Measurements from ENCODE around the gene PRLH.

The PRLH gene

DNA sequence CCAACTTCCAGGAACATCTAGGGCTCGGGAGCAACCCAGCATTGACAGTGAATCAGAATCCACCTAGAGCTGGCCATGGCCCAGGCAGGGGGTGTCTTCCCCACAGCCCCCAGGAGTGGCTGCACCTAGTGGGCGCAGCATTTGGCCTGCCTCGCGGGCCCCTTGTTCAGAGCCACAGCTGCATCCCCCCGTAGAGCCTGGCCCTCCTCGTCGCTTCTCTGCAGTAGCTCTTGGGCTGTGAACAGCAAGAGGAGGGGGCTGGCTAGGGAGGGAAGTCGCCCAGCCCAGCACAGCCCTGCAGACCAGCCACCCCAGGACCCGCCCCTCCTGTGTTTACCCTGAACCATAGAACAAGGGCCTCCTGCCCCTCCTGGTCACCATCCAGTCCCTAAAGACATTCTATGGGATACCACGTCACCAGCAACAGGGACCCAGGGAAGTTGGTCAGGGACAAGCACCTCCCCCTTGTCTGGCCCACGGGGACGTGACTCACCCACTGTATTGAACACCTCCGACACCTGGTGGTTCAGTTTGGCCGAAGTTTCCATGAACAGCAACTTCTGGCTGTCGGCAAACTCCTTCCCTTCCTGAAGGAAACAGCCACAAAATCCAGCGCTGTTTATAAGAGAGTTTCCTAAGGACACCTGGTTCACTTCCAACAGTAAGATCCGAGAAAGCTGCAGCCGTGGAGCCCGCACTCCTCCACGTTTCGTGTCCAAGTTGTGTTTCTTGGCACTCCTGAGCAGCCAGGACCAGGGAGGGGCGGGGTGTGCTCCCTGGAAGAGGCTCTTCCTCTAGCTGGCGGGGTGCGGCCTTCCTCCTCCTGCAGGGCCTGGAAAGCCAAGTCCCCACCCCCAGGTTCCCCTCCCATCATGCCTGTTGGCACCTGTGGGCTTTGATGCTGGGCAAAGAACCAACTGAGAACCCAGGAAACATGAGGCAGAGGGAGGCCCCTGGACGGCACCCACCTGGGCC, 8.8 kb downstream of the PRLH start:
- no peaks in the 10 kb centered on the region for H3K36me3 Mint-ChIP-seq (ENCODE audit: low read depth)
- no peak overlapping the region for H3K4me3 Mint-ChIP-seq
- DNase-seq: no peak
- peaks cover 20% of the 10 kb centered on the region for H3K27me3 Mint-ChIP-seq (ENCODE audit: low read depth, poor library complexity)
- H3K4me1 Mint-ChIP-seq: peaks cover 45% of the 10 kb centered on the region
- TF ChIP-seq CTCF (IDR thresholded peaks at IDR 0.05): no peak
- no peaks in the 10 kb centered on the region for H3K9me3 Mint-ChIP-seq
- H3K27ac Mint-ChIP-seq: no peak overlapping the region

DNA sequence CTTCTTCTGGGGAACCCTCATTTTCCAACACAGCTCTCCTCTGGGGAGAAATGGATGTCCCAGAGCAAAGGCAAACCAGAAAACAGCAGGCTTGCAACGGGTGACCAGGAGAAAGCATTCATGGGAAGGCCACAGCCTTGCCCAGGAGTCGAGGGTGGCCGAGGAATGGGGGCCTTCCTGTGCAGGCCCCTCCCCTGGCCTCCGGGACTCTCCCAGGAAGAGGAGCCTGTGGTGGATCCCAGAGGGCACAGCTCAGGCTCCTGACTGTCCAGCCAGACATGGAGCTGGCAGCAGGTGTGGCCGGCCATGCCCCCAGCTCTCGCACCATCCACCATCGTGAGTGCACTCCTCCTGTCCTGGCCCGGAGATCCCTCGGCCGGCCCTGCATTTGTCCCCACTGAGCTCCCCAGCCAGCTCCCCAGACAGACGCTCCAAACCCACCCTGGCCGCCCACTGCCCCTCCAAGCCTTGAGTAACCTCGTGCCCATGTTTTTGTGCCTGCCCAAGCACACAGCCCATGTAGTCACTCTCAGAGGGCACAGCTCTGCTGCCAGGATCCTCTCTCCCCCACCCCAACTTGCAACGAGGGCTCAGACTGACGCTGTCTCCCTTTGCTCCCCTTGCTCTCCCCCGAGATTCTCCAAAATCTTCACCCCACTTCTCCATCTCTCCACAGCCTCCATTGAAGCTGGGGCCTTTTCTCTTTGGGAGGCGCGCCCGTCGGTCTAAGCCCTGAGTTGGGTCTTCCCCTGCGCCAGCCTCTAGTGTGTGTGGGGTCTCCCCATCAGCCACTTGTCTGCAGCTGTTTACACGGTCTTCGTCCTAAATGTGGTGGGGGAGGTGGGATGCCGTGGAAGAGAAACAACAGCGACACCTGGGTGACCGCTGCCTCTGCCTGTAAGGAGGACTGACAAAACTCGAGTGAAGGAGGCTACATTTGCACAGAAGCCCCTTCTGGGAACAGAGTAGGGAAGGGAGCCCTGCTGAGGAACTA, 9.8 kb downstream of the PRLH start:
- H3K27ac Mint-ChIP-seq: no peak overlapping the region
- peaks cover 45% of the 10 kb centered on the region for H3K4me1 Mint-ChIP-seq
- no peak for DNase-seq
- no peak for TF ChIP-seq CTCF (IDR thresholded peaks at IDR 0.05)
- peak overlapping the region; percentile 4 for H3K4me3 Mint-ChIP-seq
- H3K27me3 Mint-ChIP-seq (ENCODE audit: low read depth, poor library complexity): peaks cover 20% of the 10 kb centered on the region
- no peaks in the 10 kb centered on the region for H3K9me3 Mint-ChIP-seq
- no peaks in the 10 kb centered on the region for H3K36me3 Mint-ChIP-seq (ENCODE audit: low read depth)

GRCh38 chr2:237576974-237577373, 10.6 kb downstream of the PRLH start:
- no peak overlapping the region for H3K27ac Mint-ChIP-seq
- no peak for TF ChIP-seq CTCF (IDR thresholded peaks at IDR 0.05)

GRCh38 chr2:237577458-237577857, 11.1 kb downstream of the PRLH start:
- Mint-ChIP-seq H3K36me3 (ENCODE audit: low read depth) (no peaks in the 10 kb centered on the region), H3K27ac (no peak overlapping the region), H3K27me3 (ENCODE audit: low read depth, poor library complexity) (peaks cover 17% of the 10 kb centered on the region), H3K9me3 (no peaks in the 10 kb centered on the region), H3K4me1 (peaks cover 47% of the 10 kb centered on the region), H3K4me3 (no peak overlapping the region)
- no peak for DNase-seq
- no peak for TF ChIP-seq CTCF (IDR thresholded peaks at IDR 0.05)

More at GRCh38 chr2:237576974-237577373, 10.6 kb downstream of the PRLH start:
- Mint-ChIP-seq H3K36me3 (ENCODE audit: low read depth) (no peaks in the 10 kb centered on the region), H3K4me1 (peaks cover 47% of the 10 kb centered on the region), H3K27me3 (ENCODE audit: low read depth, poor library complexity) (peaks cover 20% of the 10 kb centered on the region), H3K9me3 (no peaks in the 10 kb centered on the region), H3K4me3 (no peak overlapping the region)
- DNase-seq: no peak

DNA sequence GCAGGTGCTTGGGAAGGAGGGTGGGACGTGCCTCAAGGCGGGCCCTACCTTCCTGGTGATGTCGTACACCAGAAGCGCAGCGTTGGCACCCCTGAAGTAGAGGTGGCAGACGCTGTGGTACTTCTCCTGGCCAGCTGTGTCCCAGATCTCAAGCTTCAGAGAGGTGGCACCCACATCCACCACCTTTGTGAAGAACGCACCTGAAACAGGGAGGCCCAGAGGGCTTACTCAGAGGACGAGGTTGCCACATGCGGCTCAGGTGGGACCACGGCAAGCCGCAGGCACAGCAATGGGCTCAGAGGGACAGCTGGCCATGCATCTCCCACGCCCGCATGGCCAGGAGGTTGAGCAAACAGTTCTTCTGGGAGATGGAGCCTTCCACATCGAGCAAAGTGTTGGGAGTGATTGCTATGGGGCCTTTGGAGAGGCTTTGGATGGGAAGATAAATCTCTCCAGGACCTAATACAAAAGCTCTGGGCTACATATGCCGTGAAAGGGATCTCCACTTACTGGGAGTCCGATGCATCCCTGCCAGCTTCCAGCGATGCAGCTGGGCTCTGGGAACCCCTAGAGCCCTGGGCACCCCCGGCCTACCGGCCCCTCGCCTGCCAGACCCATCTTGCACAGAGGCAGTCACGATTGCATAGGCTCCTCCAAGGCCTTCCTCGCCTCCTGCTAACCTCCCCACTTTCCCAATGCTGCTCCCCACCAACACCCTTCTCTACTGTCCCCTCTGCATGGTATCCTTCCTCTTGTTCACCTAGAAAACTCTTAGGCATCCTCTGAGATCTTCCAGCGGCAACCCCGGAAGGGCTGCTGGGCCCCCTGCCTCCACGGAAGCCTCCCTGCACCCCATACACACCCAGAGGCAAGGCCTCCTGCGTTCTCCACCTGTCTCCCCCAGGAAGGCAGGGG, 11.8 kb downstream of the PRLH start:
- Mint-ChIP-seq H3K9me3 (no peaks in the 10 kb centered on the region), H3K27ac (peak overlapping the region; percentile 49), H3K27me3 (ENCODE audit: low read depth, poor library complexity) (peaks cover 16% of the 10 kb centered on the region), H3K4me1 (peaks cover 43% of the 10 kb centered on the region), H3K36me3 (ENCODE audit: low read depth) (no peaks in the 10 kb centered on the region), H3K4me3 (no peak overlapping the region)
- DNase-seq: no peak
- no peak for TF ChIP-seq CTCF (IDR thresholded peaks at IDR 0.05)

Data from nephron progenitor cell (in vitro differentiated cells).